Activated CD8-positive, alpha-beta T cell treated with anti-CD3 and anti-CD28 coated beads for 36 hours (primary cell): Measurements from ENCODE around the gene SCML2. TPM values are rescaled to one million over a fixed set of nuclear protein-coding genes. Genes with fewer than 3 reads are reported as not detected.
A peak's percentile ranks its signal among the peaks of the same experiment; 100 is the strongest.

Source experiments
- ATAC-seq: fragments of 200-7000 bp; cut with Tn5 transposase; one replicate; pipeline ENCODE4 v1.10.0; 2021; ENCODE audit warnings: mild to moderate bottlenecking, moderate library complexity
- CTCF ChIA-PET: fragments of 350-600 bp; sonication (Branson Sonifier 250); formaldehyde crosslinking; loops from one replicate; lab custom pipeline; 2021; ENCODE audit warnings: antibody characterized with exemption; lab: Charles Lee
- POLR2A ChIA-PET: fragments of 350-600 bp; sonication (Branson Sonifier 250); formaldehyde crosslinking; loops from one replicate; lab custom pipeline; 2021; ENCODE audit warnings: antibody characterized with exemption; lab: Charles Lee
- DNase-seq: peaks from one replicate; pipeline ENCODE4 v3.0.0-alpha.2; 2020
- H3K27ac Mint-ChIP-seq: one replicate; pipeline ENCODE4 v1.8.0; 2021; ENCODE audit warnings: mild to moderate bottlenecking, mixed read lengths
- H3K27me3 Mint-ChIP-seq: one replicate; pipeline ENCODE4 v1.8.0; 2021; ENCODE audit warnings: mixed read lengths
- H3K36me3 Mint-ChIP-seq: one replicate; pipeline ENCODE4 v1.8.0; 2021; ENCODE audit warnings: low read depth, mixed read lengths
- H3K4me1 Mint-ChIP-seq: one replicate; pipeline ENCODE4 v1.8.0; 2021; ENCODE audit warnings: low read depth, mixed read lengths
- H3K4me3 Mint-ChIP-seq: one replicate; pipeline ENCODE4 v1.8.0; 2021; ENCODE audit warnings: mild to moderate bottlenecking, moderate library complexity, mixed read lengths
- H3K9me3 Mint-ChIP-seq: one replicate; pipeline ENCODE4 v1.8.0; 2021; ENCODE audit warnings: mixed read lengths
- intact Hi-C: fragments of 100-400 bp; cut with micrococcal nuclease; formaldehyde crosslinking; loops from one replicate; pipeline ENCODE4 v1.10.0; 2022
- total RNA-seq, 2 experiments: library from RNA; stranded (reverse); gene quantifications; one replicate each; pipeline ENCODE4 v1.2.3, GENCODE V29; 2021
- TF ChIP-seq, protein P1 (sequence below): fragments of 200-600 bp; IDR thresholded peaks from one replicate; pipeline ENCODE4 v1.8.0; 2022; ENCODE audit warnings: antibody characterized with exemption, mild to moderate bottlenecking

Gene SCML2
- 1 to 10 TPM; 2.5 to 3.1 TPM for total RNA-seq

DNA sequence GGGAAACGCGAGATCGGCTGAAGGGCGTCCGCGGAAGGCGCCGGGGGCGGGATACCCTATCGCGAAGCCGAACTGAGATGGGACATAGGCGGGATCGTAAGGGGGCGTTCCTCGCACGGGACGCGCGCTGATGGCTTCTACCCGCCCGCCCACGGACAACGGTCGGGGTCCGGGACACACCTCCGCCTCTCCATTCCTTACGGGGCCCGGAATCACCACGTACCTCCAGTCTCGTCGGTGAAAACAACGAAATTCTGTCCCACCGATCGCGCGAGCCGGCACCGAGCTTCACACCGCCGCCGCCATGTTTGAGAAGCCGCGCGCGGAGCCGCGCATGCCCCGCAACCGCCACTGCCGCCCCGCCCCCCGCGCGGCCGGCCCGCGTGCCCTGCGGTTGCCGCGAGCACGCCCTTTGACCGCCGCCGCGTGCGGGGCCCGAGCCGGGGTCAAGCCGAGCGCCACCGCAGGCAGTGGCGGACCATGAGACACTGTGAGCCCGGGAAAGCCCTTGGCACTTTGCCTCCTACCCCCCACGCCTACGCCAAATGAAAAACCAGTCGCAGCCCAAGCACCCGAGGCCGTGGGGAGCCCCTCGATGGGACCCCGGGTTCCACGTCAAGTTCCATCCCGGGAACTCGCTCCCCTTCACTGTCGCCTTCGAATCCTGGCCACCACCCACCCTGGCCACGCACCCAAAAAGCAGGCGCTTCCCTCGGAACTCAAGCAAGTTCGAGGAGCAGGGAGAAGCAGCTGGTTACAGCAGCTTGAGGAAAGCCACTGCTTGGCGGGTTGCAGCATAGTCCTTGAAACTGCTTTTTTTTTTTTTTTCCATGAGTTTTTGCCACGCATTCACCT is at the start of gene SCML2:
TSS of gene SCML2 (minus strand) at position 320 of the 855 bp plus-strand sequence. CDS start 20,617 bp downstream, outside the sequence.
- peaks cover 7% of the 10 kb centered on the region for H3K27me3 Mint-ChIP-seq
- H3K27ac Mint-ChIP-seq = peak within 1 kb of the TSS; percentile 59
- CTCF ChIA-PET = interaction anchor here (1.1 to 1.3 kb wide), 2 partner anchors 14 to 68 kb away, joined by 3 to 4 read pairs; no protein-coding TSS in a partner anchor
- DNase-seq (peak; percentile 37), ATAC-seq (peak; percentile 65)
- peaks cover 4% of the 10 kb centered on the region for H3K4me1 Mint-ChIP-seq
- intact Hi-C loops = no loop called here
- POLR2A ChIA-PET = no interaction called here
- H3K4me3 Mint-ChIP-seq = peak within 1 kb of the TSS; percentile 73
- TF ChIP-seq, protein P1, sequence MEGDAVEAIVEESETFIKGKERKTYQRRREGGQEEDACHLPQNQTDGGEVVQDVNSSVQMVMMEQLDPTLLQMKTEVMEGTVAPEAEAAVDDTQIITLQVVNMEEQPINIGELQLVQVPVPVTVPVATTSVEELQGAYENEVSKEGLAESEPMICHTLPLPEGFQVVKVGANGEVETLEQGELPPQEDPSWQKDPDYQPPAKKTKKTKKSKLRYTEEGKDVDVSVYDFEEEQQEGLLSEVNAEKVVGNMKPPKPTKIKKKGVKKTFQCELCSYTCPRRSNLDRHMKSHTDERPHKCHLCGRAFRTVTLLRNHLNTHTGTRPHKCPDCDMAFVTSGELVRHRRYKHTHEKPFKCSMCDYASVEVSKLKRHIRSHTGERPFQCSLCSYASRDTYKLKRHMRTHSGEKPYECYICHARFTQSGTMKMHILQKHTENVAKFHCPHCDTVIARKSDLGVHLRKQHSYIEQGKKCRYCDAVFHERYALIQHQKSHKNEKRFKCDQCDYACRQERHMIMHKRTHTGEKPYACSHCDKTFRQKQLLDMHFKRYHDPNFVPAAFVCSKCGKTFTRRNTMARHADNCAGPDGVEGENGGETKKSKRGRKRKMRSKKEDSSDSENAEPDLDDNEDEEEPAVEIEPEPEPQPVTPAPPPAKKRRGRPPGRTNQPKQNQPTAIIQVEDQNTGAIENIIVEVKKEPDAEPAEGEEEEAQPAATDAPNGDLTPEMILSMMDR = no peak
- H3K36me3 Mint-ChIP-seq = no peaks in the 10 kb centered on the region
- H3K9me3 Mint-ChIP-seq = no peaks in the 10 kb centered on the region

DNA sequence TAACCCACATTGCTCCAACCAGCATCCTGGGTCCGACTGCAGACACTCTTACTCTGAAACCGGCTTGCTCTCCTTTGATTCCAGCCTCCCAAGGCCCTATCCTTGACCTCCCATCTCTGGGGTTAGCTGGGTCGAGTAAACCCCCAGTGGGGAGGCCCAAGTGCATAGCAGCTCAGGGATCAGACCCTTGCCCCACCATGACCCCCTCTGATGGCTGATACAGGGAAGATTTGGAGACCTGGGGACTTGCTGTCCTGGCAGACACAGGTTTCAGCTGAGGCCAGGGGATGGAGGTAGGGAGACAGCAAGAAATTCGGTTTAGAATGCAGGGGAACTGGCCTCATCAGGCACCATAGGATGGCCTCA is 47.3 kb upstream of the SCML2 start:
- no peaks in the 10 kb centered on the region for H3K27me3 Mint-ChIP-seq
- no peaks in the 10 kb centered on the region for H3K36me3 Mint-ChIP-seq
- no peaks in the 10 kb centered on the region for H3K4me1 Mint-ChIP-seq
- DNase-seq (no peak), ATAC-seq (no peak)
- CTCF ChIA-PET = no interaction called here
- H3K27ac Mint-ChIP-seq = no peak overlapping the region
- POLR2A ChIA-PET = no interaction called here
- no peaks in the 10 kb centered on the region for H3K9me3 Mint-ChIP-seq
- TF ChIP-seq, protein P1 = no peak
- no peak overlapping the region for H3K4me3 Mint-ChIP-seq
- intact Hi-C loops = no loop called here

- CTCF ChIA-PET = no interaction called here
Observed at GRCh38 chrX:18394477-18394876, 40.0 kb upstream of the SCML2 start.

DNA sequence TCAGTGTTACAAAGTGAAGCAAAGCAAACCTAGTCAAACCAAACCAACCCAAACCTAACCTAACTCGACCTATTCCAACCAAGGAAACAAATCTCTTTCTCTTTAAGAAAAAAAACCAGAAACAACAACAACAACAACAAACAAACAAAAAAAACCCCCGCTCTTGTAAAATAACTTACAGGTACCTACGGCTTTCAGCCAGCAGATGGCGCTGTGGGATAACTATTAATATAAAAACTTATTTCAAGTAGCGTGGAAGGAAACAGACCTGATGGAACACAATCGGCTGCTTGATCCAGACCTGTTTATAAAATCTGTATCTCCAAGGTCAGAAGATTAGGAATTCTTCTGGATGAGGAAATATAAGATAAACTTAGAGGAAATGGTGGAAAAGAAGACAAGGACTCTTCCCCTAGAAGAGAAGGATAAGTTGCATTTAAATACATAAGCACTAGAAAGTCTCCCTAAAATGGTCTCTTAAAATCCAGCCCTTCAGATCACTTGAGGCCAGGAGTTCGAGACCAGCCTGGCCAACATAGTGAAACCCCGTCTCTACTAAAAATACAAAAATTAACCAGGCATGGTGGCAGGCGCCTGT is 36.6 kb upstream of the SCML2 start:
- POLR2A ChIA-PET = no interaction called here
- TF ChIP-seq, protein P1 = peak; percentile 54
- CTCF ChIA-PET = interaction anchor here (2.3 kb wide), 1 partner anchor 943 kb away, joined by 6 read pairs; no protein-coding TSS in a partner anchor
- H3K4me3 Mint-ChIP-seq = no peak overlapping the region
- H3K27ac Mint-ChIP-seq = no peak overlapping the region
- no peaks in the 10 kb centered on the region for H3K4me1 Mint-ChIP-seq
- no peaks in the 10 kb centered on the region for H3K36me3 Mint-ChIP-seq
- intact Hi-C loops = loop anchor here (2.0 kb wide), 1 partner anchor 944 kb away; no protein-coding TSS in a partner anchor
- peak; percentile 74 for DNase-seq
- no peaks in the 10 kb centered on the region for H3K9me3 Mint-ChIP-seq
- no peaks in the 10 kb centered on the region for H3K27me3 Mint-ChIP-seq
- no peak for ATAC-seq

More at GRCh38 chrX:18394477-18394876, 40.0 kb upstream of the SCML2 start:
- intact Hi-C loops = no loop called here
- DNase-seq = no peak
- H3K27ac Mint-ChIP-seq = no peak overlapping the region
- no peak for ATAC-seq
- no peaks in the 10 kb centered on the region for H3K4me1 Mint-ChIP-seq
- POLR2A ChIA-PET = no interaction called here
- no peaks in the 10 kb centered on the region for H3K36me3 Mint-ChIP-seq
- TF ChIP-seq, protein P1 = no peak
- H3K27me3 Mint-ChIP-seq = no peaks in the 10 kb centered on the region
- H3K4me3 Mint-ChIP-seq = no peak overlapping the region
- H3K9me3 Mint-ChIP-seq = no peaks in the 10 kb centered on the region
